CD14-positive monocyte (primary cell): ENCODE measurements around the gene DPYD. TPM values are rescaled to one million over a fixed set of nuclear protein-coding genes. Genes with fewer than 3 reads are reported as not detected.
A peak's percentile ranks its signal among the peaks of the same experiment; 100 is the strongest.

Experiments
- DNase-seq, 3 donors: peaks; one replicate each; pipeline ENCODE4 v3.0.0-alpha.2; 2011 to 2022
- H2AFZ ChIP-seq: 2 replicates; pipeline ENCODE4 v1.6.0; 2012; ENCODE audit warnings: mild to moderate bottlenecking, low read depth, low read length, inconsistent platforms; ENCODE audit not compliant: insufficient read depth, poor library complexity, severe bottlenecking
- H3K27ac ChIP-seq, 2 donors: 1 replicate in 1 of 2; 2 replicates in 1 of 2; pipeline ENCODE4 v1.5.1; 2012 to 2013; ENCODE audit warnings: low read length in 2 of 2, control low read depth in 1 of 2, inconsistent platforms in 1 of 2, low read depth in 1 of 2, mild to moderate bottlenecking in 1 of 2
- H3K27me3 ChIP-seq, 2 donors: one replicate each; pipeline versions ENCODE4 v1.6.0 to v1.6.1; 2011 to 2013; ENCODE audit warnings: low read length in 2 of 2; ENCODE audit not compliant: control insufficient read depth in 2 of 2, insufficient read depth in 2 of 2
- H3K36me3 ChIP-seq, 2 donors: replicated peaks in 1 of 2; 1 replicate in 1 of 2; 2 replicates in 1 of 2; pipeline versions ENCODE4 v1.5.1 to v1.6.1; 2012 to 2013; ENCODE audit warnings: low read length in 2 of 2, control low read depth in 1 of 2, inconsistent platforms in 1 of 2, mild to moderate bottlenecking in 1 of 2; ENCODE audit not compliant: insufficient read depth in 2 of 2, control insufficient read depth in 1 of 2
- H3K4me1 ChIP-seq, 2 donors: 1 replicate in 1 of 2; 2 replicates in 1 of 2; pipeline versions ENCODE4 v1.5.1 to v1.6.1; 2012 to 2013; ENCODE audit warnings: low read length in 2 of 2, control low read depth in 1 of 2, inconsistent platforms in 1 of 2, mild to moderate bottlenecking in 1 of 2, moderate library complexity in 1 of 2; ENCODE audit not compliant: insufficient read depth in 2 of 2, control insufficient read depth in 1 of 2
- H3K4me2 ChIP-seq: replicated peaks from 2 replicates; pipeline ENCODE3; 2012; ENCODE audit warnings: low read length, moderate library complexity, mild to moderate bottlenecking; ENCODE audit not compliant: poor library complexity, severe bottlenecking; ENCODE audit errors: extremely low read depth
- H3K4me3 ChIP-seq, 3 experiments: fragments of 200-600 bp in 1 of 3; sonication (generic) in 1 of 3; replicated peaks in 1 of 3; 1 replicate in 2 of 3; 2 replicates in 1 of 3; pipeline ENCODE4 v1.5.1; 2011 to 2013; ENCODE audit warnings: low read length in 3 of 3, mild to moderate bottlenecking in 3 of 3, control low read depth in 2 of 3, low read depth in 2 of 3, inconsistent platforms in 1 of 3, moderate library complexity in 1 of 3
- H3K79me2 ChIP-seq: 2 replicates; pipeline ENCODE4 v1.6.0; 2012; ENCODE audit warnings: mild to moderate bottlenecking, control low read depth, inconsistent platforms, low read length, moderate library complexity; ENCODE audit not compliant: insufficient read depth
- H3K9ac ChIP-seq: 2 replicates; pipeline ENCODE4 v1.6.0; 2017; ENCODE audit warnings: low read length, mild to moderate bottlenecking; ENCODE audit not compliant: insufficient read depth, poor library complexity, severe bottlenecking
- H3K9me3 ChIP-seq, 2 donors: replicated peaks in 1 of 2; 1 replicate in 1 of 2; 2 replicates in 1 of 2; pipeline versions ENCODE4 v1.5.1 to v1.6.1; 2012 to 2013; ENCODE audit warnings: low read length in 2 of 2, control low read depth in 1 of 2; ENCODE audit not compliant: control insufficient read depth in 1 of 2, insufficient read depth in 1 of 2
- H4K20me1 ChIP-seq: 2 replicates; pipeline ENCODE4 v1.6.0; 2012; ENCODE audit warnings: mild to moderate bottlenecking, low read length, control low read depth, moderate library complexity; ENCODE audit not compliant: insufficient read depth
- H3K27ac Mint-ChIP-seq, 7 donors: one replicate each; pipeline ENCODE4 v1.8.0; 2020; ENCODE audit warnings: mild to moderate bottlenecking in 7 of 7, mixed read lengths in 7 of 7, moderate library complexity in 6 of 7, inconsistent platforms in 2 of 7
- H3K27me3 Mint-ChIP-seq, 3 donors: one replicate each; pipeline ENCODE4 v1.8.0; 2021 to 2022; ENCODE audit warnings: low read depth in 3 of 3, mild to moderate bottlenecking in 3 of 3, mixed read lengths in 3 of 3, moderate library complexity in 3 of 3, inconsistent platforms in 1 of 3
- H3K36me3 Mint-ChIP-seq, 2 donors: one replicate each; pipeline ENCODE4 v1.8.0; 2020; ENCODE audit warnings: mixed read lengths in 2 of 2, inconsistent platforms in 1 of 2, mild to moderate bottlenecking in 1 of 2
- H3K4me1 Mint-ChIP-seq: one replicate; pipeline ENCODE4 v1.8.0; 2020; ENCODE audit warnings: mild to moderate bottlenecking, mixed read lengths
- H3K4me3 Mint-ChIP-seq, 2 donors: one replicate each; pipeline ENCODE4 v1.8.0; 2020; ENCODE audit warnings: mild to moderate bottlenecking in 2 of 2, mixed read lengths in 2 of 2, moderate library complexity in 1 of 2
- H3K9me3 Mint-ChIP-seq, 7 donors: one replicate each; pipeline ENCODE4 v1.8.0; 2020 to 2022; ENCODE audit warnings: mixed read lengths in 7 of 7, mild to moderate bottlenecking in 6 of 7, moderate library complexity in 6 of 7, inconsistent platforms in 2 of 7
- WGBS: methylation state at CpG from one replicate; pipeline ENCODE4 v1.1.5; 2013; ENCODE audit warnings: missing lambda C conversion rate; ENCODE audit not compliant: insufficient coverage; 5-methylcytosine and 5-hydroxymethylcytosine counted together
- intact Hi-C, 2 donors: fragments of 100-400 bp; cut with micrococcal nuclease; formaldehyde crosslinking; loops; one replicate each; pipeline versions ENCODE4 v1.15.0 to v1.15.1; 2023
- polyA plus RNA-seq, 3 donors: library from polyadenylated mRNA; depleted of rRNA in 1 of 3; unstranded in 2 of 3; stranded (reverse) in 1 of 3; fragments of 300-500 nt in 2 of 3; fragments of >200 nt in 1 of 3; fragmentation: Illumina TruSeq in 2 of 3; gene quantifications; 1 replicate in 2 of 3; 2 replicates in 1 of 3; pipeline ENCODE4 v1.2.3, GENCODE V29; 2012 to 2021
- TF ChIP-seq, protein P1 (sequence below): fragments of 200-600 bp; IDR thresholded peaks from one replicate; pipeline ENCODE4 v1.8.0; 2022; ENCODE audit warnings: antibody characterized with exemption, mild to moderate bottlenecking

The DPYD gene
- polyA plus RNA-seq, 3 donors, result 87.6 to 171 (median 144) TPM

DNA sequence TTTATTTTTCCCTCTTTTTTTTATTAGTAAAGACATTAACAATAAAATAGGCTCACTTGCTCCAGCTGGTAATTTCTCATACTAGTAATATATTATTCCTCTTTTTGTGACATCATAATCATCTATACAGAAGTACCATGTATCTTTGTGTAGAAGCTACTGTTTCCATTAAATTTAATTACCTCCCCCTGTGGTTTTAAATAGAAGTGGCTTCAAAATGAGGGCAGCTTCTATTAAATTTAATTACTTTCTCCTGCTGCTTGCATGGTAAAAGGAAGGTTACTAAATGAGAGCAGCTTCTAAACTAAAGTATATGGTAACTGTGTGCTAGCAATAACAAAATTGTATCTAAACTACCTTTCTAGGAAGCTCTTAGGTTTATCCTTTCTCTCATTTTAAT, 94.0 kb downstream of the DPYD start:
- Mint-ChIP-seq H3K36me3 (peaks cover 38 to 39% of the 10 kb centered on the region in 2 donors), H3K4me3 (no peak overlapping the region), H3K4me1 (peaks cover 8% of the 10 kb centered on the region), H3K27me3 (peaks cover 0 to 4% (median 0%) of the 10 kb centered on the region in 3 donors), H3K27ac (no peak overlapping the region), H3K9me3 (peaks cover 0 to 3% (median 0%) of the 10 kb centered on the region in 7 donors)
- Histone ChIP-seq H4K20me1 (peaks cover 87% of the 10 kb centered on the region), H3K4me1 (no peaks in the 10 kb centered on the region), H3K4me3 (no peak overlapping the region), H3K27me3 (no peaks in the 10 kb centered on the region), H3K27ac (no peak overlapping the region), H3K4me2 (no peak overlapping the region), H2AFZ (no peak overlapping the region), H3K36me3 (peaks cover 13 to 47% of the 10 kb centered on the region in 2 donors), H3K79me2 (peaks cover 28% of the 10 kb centered on the region), H3K9me3 (no peaks in the 10 kb centered on the region), H3K9ac (no peak overlapping the region)
- DNase-seq, result no peak
- TF ChIP-seq, protein P1, sequence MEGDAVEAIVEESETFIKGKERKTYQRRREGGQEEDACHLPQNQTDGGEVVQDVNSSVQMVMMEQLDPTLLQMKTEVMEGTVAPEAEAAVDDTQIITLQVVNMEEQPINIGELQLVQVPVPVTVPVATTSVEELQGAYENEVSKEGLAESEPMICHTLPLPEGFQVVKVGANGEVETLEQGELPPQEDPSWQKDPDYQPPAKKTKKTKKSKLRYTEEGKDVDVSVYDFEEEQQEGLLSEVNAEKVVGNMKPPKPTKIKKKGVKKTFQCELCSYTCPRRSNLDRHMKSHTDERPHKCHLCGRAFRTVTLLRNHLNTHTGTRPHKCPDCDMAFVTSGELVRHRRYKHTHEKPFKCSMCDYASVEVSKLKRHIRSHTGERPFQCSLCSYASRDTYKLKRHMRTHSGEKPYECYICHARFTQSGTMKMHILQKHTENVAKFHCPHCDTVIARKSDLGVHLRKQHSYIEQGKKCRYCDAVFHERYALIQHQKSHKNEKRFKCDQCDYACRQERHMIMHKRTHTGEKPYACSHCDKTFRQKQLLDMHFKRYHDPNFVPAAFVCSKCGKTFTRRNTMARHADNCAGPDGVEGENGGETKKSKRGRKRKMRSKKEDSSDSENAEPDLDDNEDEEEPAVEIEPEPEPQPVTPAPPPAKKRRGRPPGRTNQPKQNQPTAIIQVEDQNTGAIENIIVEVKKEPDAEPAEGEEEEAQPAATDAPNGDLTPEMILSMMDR, result no peak
- intact Hi-C loops, result no loop called here

DNA sequence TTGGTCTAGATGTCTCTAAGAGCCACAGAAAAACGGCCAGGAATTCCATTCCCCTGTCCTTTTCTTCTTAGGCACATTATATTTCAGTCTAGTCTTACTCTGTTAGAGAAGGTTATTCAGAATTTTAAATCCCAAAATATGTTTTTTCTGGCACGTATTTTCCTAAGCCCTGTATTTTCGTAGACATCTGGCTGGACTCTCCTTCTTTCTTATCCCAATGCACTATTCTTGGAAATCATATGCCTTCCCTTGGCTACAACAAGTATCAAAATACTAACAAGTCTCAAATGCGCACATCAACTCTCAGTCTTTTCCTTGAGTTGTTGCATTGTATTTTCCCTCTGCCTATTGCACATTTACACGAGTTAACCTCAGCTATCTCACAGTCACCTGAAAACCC, 96.2 kb downstream of the DPYD start:
- no peak overlapping the region for H3K4me2 ChIP-seq
- peak overlapping the region in 2 of 7 donors; percentile 4 to 33 for H3K27ac Mint-ChIP-seq

More for the DNA sequence above, 96.2 kb downstream of the DPYD start:
- DNase-seq, result no peak
- no peaks in the 10 kb centered on the region for H3K9me3 Mint-ChIP-seq
- no peaks in the 10 kb centered on the region for H3K9me3 ChIP-seq
- no peaks in the 10 kb centered on the region for H3K4me1 ChIP-seq
- no peak overlapping the region for H3K4me3 ChIP-seq
- peaks cover 11% of the 10 kb centered on the region for H3K79me2 ChIP-seq
- peaks cover 35% of the 10 kb centered on the region in 2 donors for H3K36me3 Mint-ChIP-seq
- no peak overlapping the region for H3K4me3 Mint-ChIP-seq
- H2AFZ ChIP-seq, result no peak overlapping the region
- no peak overlapping the region for H3K9ac ChIP-seq
- TF ChIP-seq, protein P1, result no peak
- intact Hi-C loops, result no loop called here
- H3K4me1 Mint-ChIP-seq, result peaks cover 6% of the 10 kb centered on the region
- peaks cover 87% of the 10 kb centered on the region for H4K20me1 ChIP-seq
- peaks cover 0 to 4% (median 0%) of the 10 kb centered on the region in 3 donors for H3K27me3 Mint-ChIP-seq
- H3K27ac ChIP-seq, result no peak overlapping the region
- no peaks in the 10 kb centered on the region for H3K27me3 ChIP-seq
- H3K36me3 ChIP-seq, result peaks cover 13 to 47% of the 10 kb centered on the region in 2 donors
- 97% methylated on average over 4 of the region's 5 CpGs for WGBS
